ENCODE measurements around the gene BCL7C.
"Not testable (repeated sequence)": the region's sequence is repeated elsewhere in the genome, so short reads cannot be mapped to it uniquely, and the experiment has no call there.

BCL7C gene

DNA sequence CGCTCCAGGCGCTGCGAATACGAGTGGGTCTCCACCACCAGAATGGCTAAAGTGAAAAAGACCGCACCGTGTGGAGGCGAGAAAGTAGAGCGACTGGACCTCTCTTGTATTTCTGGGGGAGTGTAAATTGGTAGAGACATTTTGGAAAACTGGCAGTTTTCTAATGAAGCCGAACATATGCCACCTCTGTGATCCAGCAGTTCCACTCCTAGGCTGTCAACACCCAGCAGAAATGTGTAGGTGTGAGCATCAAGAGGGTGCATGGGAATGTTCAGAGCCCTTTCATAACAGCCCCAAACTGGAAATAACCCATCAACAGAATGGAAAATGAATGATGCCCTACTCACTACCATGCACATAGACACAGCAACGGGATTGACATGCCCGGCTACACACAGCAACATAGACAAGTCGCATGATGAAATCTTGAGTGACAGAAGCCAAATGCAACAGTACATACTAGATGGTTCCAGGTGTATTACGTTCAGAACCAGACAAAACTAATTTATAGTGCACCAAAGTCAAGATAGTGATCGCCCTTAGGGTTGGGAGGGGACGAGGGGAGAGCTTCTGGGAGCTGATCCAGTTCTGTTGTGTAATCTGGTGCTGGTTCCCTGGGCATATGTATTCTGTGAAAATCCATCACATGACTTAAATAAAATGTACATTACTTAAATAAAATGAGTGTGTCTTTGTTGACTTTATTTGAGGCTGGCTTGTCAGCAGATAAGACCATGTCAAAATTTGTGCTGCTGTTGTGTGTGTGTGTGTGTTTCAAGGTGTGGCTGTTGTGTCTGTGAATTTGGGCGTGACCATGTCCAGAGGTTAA lies 877 bp upstream of the BCL7C start:
- no peak for DNase-seq

DNA sequence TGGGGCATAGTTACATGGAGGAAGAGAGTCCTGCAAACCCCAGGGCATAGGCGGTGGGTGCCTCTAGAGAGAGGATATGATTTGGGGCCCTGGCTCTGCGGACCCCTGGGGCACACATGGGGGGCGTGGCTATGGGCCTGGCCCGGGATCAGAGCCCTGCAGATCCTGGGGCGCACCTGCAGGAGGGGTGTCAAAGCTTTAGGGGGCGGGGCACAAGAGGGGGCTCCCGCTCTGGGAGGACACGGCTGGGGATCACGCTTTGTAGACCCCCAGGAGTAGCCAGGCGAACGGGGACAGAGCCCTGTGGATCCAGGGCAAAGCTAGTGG lies 497 bp downstream of the BCL7C start:
- no peak for DNase-seq

DNA sequence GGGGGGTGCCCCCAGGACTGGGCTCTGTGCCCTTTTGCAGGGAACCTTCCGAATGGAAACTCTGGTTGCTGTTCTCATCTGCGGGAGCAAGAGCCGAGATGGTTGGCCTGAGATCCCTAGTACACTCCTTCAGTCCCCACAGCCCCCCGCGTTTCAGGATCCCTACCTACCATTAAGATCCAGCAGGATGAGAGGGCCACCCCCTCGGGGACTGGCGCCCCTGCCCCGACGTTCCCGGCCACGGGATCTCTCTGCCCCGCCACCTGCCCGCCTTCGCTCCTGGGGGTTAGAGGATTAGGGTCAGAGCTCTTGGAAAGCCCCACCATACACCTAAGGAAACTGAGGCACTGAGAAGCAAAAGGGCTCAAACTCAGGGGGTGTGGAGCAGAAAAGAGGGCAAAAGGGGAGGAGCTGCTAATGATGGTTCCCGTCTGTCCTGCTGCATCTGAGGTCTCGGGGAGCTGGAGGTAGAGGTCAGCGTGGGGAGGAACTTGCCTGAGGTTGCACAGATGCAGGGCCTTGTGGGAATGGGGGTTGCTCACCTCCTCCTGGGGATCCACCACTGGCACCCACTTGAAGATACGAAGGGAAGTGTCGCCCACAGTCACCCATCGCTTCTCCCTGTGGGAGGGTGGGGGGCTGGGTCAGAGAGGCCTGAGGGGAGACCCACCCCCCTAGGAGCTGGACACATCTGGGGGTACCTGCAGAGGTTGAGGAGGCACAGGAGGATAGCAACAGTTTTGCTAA lies 1.0 kb downstream of the BCL7C start:
- no peak for DNase-seq

DNA sequence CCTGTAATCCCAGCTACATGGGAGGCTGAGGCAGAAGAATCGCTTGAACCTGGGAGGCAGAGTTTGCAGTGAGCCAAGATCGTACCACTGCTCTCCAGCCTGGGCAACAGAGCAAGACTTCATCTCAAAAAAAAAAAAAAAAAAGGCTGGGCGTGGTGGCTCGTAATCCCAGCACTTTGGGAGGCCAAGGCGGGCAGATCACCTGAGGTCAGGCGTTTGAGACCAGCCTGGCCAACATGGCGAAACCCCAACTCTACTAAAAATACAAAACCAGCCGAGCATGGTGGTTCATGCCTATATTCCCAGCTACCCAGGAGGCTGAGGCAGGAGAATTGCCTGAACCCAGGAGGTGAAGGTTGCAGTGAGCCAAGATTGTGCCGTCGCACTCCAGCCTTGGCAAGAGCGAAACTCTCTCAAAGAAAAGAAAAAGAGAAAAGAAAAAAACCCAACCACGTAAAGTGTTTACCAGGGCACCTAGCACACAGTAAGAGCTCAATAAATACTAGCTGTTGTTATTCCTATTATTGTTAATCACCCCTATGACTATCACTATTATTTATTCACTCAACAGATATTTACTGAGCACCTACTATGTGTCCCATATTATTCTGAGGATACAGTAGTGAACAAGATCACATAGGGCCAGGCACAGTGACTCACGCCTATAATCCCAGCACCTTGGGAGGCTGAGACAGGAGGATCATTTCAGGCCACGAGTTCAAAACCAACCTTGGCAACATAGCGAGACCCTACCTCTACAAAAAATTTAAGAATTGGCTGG lies 2.6 kb downstream of the BCL7C start:
- not testable (repeated sequence) for DNase-seq

DNA sequence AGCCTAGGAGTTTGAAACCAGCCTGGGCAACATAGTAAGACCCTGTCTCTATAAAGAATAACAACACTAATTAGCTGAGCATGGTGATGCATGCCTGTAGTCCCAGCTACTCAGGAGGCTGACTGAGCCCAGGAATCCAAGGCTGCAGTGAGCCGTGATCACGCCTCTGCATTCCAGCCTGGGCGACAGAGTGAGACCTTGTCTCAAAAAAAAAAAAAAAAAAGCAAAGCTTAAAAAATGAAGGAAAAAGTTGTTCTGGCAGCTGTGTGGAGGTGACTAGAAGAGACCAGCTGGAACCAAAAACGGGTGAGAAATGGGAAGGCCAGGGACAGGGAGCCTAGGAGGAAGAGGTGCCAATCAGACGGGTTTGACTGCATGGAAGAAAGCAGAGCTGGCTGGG lies 4.2 kb downstream of the BCL7C start:
- no peak for DNase-seq

DNA sequence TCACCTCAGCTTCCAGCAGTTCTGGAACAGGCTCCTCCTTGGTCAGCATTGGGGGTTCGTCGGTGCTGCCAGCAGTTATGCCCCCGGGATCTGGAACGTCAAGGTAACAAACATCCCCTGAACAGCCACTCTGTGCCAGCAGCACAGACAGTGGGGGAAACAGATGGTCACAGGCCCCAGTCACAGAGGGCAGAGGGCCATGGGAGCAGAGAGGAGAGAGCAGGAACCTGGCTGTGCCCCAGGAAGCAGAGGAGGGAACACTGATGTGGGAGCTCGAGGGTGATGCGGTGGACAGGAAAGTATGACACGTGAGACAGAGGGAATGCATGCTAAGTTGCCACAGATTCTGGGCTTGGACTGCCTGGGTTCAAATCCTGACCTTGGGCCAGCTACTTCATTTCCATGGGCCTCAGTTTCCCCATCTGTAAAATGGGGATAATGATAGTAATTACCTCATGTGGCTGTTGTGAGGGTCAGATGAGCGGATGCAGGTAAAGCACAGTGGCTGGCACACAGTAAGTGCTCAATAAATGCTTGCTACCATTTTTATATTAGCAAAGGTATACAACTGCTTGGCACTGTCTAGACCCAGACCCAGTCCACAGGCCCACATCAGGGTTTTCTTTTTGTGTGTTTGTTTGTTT lies 4.9 kb downstream of the BCL7C start:
- DNase-seq, result no peak

DNA sequence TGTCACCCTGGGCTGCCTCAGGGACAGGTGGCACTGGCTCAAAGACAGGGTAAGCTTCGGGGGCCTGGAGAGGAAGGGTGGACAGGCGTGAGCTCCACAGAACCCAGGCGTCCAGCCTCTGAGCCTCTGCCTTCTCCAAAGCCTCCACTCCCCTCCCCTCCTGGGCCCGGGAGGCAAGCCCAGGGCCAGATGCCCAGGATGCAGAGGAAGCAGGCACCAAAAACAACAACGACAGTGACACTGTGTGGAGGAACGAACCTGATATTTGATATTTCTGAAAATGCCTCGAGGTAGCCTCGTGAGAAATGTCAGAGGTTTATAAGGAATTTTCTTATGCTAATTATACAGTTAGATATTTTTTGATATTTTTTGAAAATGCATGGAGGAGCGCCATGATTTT lies 6.0 kb downstream of the BCL7C start:
- DNase-seq, result no peak

DNA sequence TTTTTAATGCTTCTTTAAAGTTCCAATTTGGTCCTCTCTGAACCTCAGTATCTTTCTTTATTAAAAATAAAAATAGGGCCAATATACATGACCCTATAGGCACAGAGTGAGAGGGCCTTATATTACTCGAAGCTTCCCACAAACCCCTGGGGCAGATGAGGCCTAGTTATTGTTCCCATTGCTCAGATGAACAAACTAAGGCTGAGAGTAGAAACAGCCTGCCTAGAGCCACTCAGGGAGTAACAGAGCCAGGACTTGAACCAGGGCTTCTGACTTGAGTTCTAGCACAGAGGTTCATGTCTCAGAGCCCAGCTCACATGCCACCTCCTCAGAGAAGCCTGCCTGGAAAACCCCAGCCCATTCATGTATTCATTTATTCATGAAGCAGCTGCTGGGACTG lies 7.7 kb downstream of the BCL7C start:
- no peak for DNase-seq

DNA sequence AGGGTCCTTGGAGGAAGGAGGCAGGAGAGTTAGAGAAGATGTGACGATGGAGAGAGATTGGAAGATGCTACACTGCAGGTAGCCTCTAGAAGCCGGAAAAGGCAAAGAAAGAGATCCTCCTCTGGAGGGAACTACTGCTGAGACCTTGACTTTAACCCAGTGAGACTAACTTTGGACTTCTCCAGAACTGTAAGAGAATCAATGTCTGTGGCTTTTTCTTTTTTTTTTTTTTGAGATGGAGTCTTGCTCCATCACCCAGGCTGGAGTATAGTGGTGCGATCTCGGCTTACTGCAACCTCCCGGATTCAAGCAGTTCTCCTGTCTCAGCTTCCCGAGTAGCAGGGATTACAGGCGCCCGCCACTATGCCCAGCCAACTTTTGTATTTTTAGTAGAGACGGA lies 8.7 kb downstream of the BCL7C start:
- DNase-seq, result no peak

DNA sequence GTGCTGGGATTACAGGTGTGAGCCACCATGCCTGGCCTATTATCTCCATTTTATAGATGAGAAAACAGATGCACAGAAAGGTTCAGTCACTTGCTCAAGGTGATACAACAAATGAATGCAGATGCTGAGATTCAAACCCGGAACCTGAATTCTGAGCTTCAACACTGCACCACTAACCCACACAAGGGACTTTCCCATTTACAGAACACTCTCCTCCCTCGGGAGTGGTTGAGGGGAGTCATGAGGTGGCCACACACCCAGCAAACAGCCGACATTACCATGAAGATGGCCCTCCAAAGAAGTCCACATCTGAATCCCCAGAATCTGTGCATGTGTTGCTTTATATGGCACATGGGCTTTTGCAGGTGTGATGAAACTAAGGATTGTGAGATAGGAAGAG lies 9.1 kb downstream of the BCL7C start:
- DNase-seq, result no peak

DNA sequence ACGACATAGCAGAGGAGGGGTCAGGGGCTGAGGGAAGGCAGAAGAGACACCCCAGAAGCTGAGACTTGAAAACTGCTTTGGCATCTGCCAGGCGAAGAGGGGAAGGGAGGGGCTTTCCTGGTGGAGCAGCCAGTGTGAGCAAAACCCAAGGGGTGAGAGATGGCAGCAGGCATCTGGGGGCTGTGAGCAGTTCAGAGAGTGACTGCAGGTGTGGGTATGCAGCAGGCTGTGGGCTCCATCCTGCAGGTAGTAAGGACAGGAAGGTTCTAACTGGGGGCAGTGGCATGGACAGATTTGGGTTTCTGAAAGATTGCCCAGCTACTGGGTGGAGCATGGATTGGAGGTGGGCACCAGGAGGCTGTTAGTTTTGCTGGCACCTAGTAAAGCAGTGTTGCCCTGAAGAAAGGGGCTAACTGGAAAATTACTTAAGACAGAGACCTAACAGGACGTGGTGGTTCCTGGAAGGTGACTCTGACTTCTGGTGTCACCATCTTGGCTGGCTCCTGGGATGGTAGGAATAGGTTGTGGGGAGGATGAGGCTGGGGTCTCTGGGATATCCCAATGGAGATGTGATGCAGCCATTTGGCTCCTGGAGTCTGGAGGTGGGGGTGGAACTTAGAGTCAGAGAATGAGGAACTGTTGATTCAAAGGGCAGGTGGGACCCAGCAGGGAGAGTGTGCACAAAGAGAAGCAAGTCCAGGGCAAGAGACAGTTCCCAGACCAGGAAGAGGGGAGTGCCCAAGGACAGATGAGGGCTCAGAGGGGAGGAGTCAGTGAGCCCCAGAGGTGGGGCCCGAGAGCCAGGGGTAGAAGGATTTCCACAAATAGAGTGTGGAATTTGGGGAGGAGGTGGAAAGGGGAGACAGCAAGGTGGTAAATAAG lies 11.2 kb downstream of the BCL7C start:
- no peak for DNase-seq

DNA sequence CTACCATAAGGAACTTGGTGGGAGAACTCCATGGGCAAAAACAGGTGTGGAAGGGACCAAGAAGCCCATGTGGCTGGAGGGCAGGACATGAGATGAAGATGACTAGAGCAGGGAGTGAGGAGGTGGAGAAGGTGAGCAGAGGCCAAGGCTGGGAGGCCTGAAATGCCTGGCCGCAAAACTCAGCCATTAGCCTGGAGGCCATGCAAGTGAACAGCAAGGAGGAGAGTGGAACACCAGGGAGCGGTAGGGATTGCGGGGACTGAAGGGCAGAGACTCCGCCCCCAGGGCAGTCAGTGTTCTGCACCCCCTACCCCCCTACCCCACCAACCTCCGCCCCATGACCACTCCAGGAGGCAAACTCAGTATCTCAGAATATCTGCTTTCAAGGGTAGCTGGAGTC lies 17.0 kb downstream of the BCL7C start:
- no peak for DNase-seq

DNA sequence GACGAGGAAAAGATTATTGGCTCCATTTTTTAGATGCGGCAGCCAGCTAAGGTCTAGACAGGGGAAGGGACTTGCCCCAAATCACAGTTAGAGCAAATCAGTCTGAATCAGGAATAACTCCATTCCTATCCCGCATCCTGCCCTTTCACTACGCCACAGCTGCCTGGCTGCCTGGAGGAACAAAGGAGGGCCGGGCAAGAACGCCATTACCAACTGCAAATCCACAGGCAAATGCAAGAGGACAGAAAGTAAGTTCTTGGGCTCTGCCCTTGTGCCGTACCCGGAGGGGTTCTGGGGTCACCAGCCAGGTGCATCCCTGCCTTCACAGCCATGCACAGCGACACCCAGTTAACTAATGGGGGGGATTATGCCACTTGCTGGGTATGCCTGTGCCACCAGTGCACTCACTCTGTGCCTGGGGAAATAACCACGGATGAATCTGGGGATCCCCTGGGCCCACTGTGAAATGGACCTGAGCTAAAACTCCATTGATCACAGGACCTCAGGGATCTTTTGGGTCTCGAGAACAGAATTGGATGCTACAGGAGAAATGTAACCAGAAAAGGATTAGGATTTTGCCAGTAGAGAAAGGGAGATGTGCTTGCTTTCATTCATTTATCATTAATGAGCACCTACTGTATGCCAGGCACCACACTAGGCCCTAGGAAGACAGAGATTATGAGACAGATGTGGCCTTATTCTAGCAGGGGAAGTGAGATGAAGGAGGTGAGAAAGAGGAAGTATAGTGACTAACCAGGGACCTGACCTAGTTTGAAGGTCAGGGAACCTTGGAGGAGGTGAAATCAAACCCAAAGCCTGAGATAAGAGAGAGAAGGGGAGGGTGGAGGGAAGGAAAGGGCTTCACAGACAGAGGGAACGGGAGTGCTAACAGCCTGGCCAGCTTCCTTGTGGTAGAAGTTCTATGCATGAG lies 17.7 kb downstream of the BCL7C start:
- DNase-seq, result peak; percentile 14

DNA sequence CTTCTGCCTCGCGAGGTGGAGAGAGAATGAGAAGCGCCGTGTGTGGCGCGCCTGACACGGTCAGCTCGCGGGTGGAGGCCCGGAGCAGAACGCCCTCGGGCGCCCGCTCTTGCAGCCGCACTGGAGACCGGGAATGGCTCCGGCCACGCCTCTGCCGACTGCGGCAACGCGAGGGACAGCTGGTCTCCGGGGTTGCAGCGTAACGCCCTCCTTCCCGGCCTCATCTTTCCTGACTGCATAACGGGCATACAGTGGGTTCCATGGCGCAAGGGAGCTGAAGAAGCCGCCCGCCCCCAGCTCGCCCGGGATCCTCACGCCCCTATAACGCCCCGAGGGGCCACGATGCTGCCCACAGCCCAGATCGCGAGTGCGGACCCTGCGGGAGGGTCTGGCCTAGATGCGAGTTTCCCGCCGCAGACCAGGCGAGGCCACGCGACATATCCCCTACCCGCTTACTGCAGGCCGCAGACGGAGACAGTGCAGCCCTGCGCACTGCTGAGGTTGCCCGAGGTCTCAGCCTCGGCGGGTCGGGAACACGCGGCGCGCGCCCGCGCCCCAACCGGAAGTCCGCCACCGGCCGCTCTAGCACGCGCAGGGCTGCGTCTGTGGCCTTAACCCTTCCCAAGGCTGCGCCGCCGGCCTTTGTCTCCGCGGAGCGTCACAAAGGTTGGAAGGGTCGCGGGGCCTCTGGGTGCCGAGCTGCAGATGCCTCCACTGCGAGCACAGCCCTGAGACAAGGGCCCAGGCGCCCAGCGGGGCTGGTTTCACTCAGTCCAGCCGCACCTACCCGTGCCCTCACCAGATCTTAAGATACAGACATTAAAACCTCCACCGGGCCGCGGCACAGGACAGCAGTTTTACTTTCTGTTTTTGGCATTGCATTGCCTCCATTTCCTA lies 18.8 kb downstream of the BCL7C start:
- DNase-seq, result peak; percentile 79

DNA sequence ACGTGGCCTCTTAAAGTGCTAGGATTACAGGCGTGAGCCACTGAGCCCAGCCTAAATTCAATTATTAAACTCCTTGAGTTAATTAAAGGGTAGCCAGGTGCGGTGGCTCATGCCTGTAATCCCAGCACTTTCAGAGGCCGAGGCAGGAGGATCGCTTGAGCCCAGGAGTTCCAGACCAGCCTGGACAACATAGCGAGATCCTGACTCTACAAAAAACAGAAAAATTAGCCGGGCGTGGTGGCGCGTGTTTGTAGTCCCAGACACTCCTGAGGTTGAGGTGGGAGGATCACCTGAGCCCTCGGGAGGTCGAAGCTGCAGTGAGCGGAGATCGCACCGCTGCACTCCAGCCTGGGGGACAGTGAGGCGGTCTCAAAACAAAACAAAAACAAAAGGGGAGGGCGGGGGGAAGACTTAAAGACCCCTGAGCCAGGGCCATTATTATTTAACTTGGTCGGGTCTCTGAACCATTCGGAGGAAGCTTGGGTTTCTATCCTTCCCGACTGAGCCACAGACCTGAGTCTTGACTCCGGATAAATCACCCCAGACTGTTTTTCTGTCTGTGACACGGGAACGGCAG lies 19.5 kb downstream of the BCL7C start:
- no peak for DNase-seq

DNA sequence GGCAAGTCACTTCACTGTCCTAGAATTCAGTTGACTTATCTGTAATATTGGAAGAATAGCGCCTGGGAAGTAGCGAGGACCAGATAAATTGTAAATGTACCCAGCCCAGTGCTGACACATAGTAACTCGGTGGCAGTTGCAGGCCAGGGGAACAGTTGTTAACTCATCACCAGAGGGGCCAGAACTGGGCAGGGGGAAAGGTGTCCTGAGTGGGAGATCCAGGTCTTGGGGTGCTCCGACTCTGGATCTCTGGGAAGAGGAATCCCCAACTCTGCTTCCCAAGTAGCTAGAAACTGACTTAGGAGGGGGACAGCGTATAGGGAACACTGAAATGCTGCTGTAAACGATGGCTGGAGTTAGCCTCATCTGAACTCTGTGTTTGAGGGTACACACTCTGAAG lies 23.0 kb downstream of the BCL7C start:
- DNase-seq, result no peak

DNA sequence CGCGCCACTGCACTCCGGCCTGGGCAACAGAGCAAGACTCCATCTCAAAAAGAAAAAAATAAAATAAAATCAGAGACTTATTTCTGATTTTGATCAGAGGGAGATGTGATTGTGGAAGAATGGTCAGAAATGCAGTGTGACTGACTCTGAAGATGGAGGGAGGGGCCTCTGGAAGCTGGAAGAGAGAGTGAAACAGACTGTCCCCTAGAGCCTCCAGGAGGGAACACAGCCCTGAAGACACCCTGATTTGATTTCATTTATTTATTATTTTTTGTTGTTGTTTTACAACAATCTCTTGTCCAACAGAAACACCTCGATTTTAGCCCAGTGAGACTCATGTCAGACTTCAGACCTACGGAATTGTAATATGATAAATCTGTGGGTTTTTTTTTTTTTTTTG lies 26.1 kb downstream of the BCL7C start:
- no peak for DNase-seq

DNA sequence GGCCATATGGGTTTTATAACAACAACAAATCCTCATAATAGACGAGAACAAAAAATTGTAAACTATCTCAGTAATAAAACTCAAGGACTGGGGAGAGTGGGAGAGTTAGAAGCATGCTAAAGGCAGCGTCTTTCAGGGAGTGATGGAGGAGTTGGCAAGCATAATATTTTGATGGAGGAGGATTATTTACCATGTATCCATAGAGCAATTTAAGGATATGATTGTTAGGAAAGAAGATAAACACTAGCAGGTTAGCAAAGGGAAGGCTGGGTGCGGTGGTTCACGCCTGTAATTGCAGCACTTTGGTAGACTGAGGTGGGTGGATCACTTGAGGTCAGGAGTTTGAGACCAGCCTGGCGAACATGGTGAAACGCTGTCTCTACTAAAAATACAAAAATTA lies 27.8 kb downstream of the BCL7C start:
- no peak for DNase-seq

DNA sequence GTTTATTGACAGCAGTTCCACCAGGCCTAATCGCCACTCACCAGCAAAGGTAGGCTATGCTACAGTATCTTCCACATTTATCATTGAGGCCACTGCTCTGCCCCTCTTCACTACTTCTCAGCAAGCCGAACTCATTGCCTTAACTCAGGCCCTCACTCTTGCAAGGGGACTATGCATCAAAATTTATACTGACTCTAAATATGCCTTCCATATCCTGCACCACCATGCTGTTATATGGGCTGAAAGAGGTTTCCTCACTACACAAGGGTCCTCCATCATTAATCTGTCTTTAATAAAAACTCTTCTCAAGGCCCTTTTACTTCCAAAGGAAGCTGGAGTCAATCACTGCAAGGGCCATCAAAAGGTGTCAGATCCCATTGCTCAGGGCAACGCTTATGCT lies 30.7 kb downstream of the BCL7C start:
- not testable (repeated sequence) for DNase-seq

DNA sequence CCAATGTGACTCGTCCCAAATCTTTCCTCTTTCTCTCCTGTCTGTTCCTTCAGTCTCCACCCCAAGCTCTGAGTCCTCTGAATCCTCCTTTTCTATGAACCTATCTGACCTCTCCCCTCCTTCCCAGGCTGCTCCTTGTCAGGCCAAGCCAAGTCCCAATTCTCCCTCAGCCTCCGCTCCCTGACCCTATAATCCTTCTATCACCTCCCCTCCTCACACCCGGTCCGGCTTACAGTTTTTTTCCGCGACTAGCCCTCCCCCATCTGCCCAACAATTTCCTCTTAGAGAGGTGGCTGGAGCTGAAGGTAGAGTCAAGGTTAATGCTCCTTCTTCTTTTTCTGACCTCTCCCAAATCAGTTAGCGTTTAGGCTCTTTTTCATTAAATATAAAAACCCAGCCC lies 33.1 kb downstream of the BCL7C start:
- not testable (repeated sequence) for DNase-seq

Data from DMS153 (cell line).